ENCODE results near the gene BMPR2.
"Not testable (repeated sequence)": the region's sequence is repeated elsewhere in the genome, so short reads cannot be mapped to it uniquely, and the experiment has no call there.

Gene BMPR2

DNA sequence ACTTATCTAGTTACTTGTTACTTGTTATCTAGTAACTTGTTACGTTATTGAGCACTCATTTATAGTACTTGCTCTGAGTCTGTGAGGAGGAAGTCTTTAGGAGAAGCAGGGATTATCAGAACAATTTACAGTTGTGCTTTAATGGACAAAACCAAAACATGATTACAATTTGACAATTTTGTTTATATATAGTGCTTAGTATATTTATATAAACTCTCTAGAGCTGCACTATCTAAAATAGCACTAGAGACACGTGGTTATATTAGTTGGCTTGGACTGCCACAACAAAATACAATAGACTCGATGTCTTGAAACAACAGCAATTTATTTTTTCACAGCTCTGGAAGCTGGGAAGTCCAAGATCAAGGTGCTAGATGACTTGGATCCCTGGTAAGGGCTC is 78.4 kb downstream of the BMPR2 start:
- no peak for DNase-seq

DNA sequence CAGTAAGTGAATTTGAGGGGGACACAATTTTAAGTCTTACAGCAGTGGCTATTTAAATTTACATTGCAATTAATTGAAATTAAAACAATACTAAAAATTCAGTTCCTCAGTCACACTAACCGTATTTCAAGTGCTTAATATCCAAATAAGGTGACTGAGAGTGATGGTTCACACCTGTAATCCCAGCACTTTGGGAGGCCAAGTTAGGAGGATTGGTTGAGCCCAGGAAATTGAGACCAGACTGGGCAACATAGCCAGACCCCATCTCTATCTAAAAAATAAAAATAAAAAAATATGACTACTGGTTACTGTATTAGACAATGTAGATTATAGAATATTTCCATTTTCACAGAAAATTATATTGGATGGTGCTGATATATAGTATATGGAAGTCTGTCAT is 79.0 kb downstream of the BMPR2 start:
- DNase-seq: no peak

DNA sequence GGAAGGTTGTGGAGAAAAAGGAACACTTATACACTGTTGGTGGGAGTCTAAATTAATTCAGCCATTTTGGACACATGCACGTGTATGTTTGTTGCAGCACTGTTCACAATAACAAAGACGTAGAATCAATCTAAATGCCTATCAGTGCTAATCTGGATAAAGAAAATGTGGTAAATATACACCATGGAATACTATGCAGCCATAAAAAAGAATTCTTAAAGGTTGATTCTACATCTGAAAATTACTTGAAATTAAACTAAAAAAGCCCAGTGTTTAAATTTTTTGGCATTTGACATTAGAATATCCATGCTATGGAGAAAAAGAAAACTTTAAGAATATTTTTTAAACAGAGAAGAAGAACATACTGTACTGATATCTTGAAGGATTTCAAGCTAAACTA is 84.0 kb downstream of the BMPR2 start:
- no peak for DNase-seq

DNA sequence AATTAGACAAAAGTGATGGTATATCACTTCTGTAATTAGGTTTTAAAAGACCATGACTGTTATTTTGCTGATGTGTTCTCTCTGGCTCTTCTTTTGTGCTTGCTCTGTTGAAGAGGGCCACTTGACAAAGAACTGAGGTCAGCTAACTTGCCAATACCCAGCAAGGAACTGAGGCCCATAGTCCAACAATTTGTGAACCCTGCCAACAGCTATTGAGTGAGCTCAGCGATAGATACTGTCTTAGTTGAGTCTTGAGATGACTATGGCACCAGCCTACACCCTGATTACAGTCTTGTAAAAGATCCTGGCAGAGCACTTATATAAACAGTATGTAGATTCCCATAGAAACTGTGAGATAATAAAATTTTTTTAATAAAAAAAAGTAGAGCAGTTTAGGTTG is 103.0 kb downstream of the BMPR2 start:
- no peak for DNase-seq

DNA sequence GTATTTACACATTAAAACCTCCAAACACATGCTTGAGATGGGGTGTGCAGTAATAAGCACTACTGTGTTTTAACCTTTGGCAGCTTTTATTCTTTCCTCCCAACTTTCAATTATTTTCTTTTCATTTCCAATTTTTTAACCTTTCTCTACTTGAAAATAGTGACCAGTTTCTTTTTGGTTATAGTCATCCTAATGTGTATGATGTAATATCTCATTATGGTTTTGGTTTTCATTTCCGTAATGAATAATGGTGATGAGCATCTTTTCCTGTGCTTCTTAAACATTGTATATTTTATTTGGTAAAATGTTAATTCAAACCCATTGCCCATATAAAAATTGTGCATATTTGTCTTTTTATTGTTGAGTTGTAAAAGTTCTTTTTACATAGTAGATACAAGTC is 103.5 kb downstream of the BMPR2 start:
- DNase-seq: no peak

DNA sequence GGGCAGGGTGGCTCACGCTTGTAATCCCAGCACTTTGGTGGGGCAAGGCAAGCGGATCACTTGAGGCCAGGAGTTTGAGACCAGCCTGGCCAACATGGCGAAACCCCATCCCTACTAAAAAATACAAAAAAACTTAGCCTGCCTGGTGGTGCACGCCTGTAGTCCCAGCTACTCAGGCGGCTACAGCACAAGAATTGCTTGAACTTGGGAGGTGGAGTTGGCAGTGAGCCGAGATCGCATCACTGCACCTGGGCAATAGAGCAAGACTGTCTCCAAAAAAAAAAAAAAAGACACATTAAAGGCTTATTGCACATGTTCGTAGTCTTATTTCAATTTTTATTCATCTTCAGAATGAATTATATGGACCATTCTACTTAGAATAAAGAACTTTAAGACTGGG is 110.2 kb downstream of the BMPR2 start:
- no peak for DNase-seq

DNA sequence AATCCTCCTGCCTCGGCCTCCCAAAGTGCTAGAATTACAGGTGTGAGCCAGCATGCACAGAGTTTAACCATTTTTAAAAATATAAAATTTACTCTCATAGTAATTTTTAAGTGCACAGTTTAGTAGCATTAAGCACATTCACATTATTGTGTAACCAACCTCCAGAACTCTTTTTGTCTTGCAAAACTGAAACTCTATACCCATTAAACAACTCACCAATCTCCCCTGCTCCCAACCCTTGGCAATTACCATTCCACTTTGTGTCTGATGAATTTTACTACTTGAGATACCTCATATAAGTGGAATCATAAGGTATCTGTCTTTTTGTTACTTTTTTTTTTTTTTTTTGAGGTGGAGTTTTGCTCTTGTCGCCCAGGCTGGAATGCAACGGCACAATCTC is 112.5 kb downstream of the BMPR2 start:
- no peak for DNase-seq

DNA sequence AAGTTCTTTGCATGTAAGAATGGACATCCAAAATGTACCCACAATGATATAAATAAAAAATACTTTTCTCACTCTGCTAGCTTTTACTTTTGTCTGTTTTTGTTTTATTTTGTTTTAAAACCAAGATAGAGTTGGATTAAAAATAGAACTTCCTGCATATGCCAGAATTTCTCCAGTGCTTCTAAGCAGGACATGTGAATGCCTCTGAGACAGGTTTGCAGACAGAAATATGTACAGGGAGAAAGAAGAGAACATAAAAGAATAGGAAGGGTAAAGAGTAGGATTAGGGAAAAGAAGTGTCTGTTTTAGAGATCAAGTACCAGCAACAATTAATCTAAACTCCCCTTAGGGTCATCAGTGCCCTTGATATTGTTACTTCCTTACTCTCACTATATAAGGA is 114.4 kb downstream of the BMPR2 start:
- DNase-seq: no peak

DNA sequence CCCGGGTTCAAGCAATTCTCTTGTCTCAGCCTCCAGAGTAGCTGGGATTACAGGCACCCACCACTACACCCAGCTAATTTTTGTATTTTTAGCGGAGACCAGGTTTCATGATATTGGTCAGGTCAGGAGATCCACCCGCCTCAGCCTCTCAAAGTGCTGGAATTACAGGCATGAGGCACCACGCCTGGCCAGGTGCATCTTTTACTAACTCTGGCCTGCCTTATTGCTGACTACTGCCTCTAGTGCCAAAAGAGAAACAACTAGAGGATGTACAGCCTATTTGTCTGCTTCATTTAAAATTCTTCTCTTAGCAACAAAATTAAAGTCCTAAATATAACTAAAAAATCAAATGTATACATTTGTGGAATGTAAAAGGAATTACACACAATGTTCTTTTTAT is 115.4 kb downstream of the BMPR2 start:
- DNase-seq: no peak

DNA sequence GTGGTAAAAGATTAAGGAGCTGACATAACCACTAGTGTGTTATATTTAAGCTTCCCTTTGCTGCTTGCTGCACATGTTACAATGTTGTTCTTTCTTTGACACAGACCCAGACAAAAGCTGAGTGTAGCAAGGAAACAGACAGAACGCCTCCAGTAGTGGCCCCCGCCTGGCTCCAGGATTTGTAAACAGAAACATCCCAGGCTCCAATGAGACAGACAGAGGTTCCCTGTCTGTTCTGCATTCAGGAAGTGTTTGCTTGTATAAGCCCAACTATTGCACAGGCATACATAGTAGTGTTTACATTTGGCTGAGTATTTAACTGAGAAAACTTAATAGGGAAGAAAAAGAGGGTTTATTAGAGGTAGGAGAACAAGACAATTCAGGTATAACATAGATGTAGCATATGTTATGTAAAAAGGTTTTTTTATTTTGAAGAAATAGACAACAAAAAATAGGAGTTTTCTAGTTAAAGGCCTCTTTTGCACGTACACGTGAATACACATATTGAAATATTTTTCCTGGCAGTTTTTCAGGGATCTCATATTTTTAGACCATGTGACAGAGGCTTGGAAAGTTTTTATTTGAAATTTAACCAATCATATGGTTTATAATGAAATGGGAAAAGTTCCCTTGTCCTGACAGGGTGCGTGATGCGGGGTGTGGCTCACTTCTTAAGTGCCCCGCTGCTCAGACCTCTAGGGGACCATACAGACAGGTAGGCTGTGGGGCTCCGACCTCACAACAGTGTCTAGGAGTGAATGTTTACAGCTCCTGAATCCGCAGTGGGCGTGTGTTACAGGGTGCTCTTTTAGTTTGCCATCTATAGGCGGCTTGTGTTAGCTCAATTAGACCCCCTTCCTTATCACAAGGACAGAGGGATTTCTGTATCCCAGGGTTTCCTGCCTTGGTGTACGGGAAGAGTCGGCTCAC is 118.4 kb downstream of the BMPR2 start:
- DNase-seq: no peak

DNA sequence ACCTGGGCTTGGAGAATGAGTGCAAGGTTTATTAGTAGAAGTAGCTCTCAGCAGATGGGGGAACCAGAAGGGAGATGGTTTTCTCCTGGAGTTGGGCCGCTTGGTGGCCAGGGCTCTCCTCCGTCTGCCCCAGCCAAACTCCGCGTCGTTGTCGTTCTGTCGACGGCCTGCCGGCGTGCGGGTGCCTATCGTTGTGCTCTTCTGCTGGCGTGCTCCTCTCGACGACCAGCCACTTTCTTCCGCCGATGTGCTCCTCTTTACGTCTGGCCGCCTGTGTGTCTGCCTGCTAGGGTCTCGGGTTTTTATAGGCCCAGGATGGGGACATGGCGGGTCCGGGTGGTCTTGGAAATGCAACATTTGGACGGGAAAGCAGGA is 119.1 kb downstream of the BMPR2 start:
- DNase-seq: no peak

DNA sequence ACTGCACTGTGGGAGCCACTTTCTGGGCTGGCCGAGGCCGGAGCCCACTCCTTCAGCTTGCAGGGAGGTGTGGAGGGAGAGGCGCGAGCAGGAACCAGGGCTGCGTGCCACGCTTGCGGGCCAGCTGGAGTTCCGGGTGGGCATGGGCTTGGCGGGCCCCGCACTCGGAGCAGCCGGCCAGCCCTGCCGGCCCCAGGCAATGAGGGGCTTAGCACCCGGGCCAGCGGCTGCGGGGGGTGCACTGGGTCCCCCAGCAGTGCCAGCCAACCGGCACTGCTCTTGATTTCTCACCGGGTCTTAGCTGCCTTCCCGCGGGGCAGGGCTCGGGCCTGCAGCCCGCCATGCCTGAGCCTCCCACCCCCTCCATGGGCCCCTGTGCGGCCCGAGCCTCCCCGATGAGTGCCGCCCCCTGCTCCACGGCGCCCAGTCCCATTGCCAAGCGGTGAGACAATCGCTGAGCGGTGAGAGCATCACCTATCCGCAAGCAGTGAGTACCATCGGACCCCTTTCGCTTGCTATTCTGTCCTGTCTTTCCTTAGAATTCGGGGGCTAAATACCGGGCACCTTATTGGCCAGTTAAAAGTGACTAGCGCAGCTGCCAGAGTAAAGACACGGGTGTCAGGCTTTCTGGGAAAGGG is 120.8 kb downstream of the BMPR2 start:
- not testable (repeated sequence) for DNase-seq

DNA sequence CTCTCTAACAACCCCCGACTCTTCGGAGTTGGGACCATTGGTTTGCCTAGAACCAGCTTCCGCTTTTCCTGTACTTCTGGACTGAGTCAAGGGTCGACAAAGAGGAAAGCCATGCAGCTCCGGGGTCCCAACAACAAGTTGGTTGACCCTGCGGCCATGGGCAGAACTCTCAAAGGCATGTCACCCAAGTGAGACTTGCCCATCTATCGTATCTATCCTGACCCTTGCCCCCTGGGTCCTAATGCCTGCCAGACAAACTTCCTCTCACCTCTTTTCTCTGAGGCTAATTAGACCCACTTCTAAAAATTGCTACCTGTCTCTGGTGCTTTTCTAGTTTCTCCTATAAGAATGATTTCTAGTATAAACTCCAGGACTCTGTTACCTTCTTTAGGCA is 121.3 kb downstream of the BMPR2 start:
- not testable (repeated sequence) for DNase-seq

DNA sequence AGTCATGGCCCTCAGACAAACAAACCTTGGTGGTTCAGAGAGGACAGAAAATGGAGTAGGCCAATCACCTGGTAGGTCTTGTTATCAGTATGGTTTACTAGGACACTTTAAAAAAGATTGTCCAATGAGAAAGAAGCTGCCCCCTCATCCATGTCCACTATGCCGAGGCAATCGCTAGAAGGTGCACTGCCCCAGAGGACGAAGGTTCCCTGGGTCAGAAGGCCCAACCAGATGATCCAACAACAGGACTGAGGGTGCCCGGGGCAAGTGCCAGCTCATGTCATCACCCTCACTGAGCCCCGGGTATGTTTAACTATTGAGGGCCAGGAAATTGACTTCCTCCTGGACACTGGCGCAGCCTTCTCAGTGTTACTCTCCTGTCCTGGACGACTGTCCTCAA is 123.7 kb downstream of the BMPR2 start:
- DNase-seq: not testable (repeated sequence)

DNA sequence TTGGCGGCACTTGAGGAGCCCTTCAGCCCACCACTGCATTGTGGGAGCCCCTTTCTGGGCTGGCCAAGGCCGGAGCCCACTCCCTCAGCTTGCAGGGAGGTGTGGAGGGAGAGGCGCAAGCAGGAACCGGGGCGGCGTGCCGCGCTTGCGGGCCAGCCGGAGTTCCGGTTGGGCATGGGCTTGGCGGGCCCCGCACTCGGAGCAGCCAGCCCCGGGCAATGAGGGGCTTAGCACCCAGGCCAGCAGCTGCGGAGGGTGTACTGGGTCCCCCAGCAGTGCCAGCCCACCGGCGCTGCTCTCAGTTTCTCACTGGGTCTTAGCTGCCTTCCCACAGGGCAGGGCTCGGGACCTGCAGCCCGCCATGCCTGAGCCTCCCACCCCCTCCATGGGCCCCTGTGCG is 127.1 kb downstream of the BMPR2 start:
- DNase-seq: not testable (repeated sequence)

DNA sequence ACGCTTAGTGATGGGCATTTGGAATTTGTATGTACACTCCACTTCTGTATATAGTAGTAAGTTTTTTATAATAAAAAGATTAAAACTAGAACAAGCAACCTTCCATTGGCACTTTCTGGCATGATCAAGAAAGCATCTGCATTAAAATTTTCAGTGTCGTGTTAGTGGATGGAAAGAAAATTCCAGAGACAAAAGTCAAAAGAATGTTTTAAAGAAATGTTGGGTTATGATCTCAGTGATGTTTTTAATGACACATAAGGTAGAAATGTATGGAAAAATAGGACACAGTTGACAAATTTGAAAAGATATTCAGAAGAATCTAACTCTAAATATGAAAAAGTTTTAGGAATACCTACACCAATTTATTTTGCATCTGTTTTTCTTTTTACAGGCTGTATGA is 132.6 kb downstream of the BMPR2 start:
- DNase-seq: no peak

DNA sequence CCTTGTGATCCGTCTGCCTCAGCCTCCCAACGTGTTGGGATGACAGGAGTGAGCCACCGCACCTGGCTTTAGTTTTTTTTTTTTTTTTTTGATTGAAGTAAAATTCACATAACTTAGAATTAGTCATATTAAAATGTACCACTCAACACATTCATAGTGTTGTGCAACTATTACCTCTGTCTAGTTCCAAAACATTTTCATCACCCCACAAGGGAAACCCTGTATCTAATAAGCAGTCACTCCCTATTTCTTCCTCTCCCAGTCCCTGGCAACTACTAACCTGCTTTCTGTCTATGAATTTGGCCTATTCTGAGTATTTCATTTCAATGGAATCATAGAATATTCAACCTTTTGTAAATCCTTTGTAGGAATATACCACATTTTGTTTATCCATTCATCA is 134.8 kb downstream of the BMPR2 start:
- no peak for DNase-seq

DNA sequence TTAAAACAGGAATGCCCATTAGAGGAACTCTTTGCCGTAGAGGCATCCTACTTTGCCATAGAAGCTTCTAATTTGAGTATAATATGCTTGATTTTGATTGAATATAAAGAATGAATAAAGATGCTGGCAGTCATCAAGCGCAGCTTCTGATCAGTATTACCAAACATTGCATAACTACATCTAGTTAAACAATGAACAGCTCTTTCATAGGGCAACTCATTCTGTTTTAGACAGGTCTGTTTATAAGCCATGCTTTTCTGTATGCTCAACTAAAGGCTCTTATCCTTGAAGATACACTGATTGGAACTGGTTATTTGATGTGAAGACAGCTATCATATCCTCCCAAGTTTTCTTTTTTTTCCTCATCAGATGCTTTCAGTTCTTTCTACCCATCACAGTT is 136.0 kb downstream of the BMPR2 start:
- DNase-seq: no peak

DNA sequence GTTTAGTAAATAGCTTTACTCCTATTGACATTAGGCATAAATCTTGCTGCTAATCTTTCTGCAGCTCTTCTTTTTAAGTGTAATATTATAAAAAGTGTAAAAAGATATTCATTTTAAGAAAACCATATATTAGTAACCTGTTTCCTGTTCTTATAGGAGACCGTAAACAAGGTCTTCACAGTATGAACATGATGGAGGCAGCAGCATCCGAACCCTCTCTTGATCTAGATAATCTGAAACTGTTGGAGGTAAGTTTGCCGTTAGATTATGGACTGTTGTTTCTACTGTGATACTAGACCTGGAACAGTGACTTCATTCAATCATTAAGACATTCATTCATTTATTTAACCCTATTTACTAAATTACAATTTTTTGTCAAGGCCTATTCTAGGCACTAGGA is 138.6 kb downstream of the BMPR2 start:
- no peak for DNase-seq

DNA sequence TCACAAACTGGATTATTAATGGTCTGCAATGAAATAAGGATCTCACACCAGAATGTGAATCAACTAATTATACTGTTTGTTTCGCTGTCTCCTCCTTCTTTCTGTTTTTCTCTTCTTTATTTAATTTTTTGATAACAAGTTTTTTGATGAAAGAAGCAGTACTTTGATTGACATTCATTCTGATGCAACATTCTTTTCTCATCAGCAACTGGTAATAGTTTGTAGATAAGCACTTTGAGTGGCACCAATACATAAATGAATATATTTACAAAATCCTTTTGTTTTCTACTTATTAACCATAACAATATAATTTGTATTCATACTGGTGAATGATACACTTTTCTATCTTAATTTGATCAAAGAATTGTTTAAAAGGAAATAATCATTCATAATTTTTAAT is 143.3 kb downstream of the BMPR2 start:
- no peak for DNase-seq

DNA sequence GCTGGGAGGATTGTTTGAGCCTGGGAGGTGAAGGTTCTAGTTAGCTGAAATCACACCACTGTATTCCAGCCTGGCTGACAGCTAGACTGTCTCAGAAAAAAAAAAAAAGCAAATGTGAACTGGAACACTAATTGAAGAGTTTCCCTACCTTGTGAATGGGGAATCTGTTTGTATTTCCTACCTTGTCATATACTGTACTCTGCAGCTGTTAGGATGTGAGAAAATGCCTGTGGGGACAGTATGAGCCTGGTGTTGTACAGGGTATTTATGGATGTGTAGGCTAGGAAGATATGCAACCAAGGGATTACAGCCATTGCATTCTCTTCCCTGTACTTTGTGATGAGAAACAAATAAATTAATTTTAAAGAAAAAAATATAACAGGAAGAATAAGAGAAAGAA is 145.3 kb downstream of the BMPR2 start:
- DNase-seq: no peak

DNA sequence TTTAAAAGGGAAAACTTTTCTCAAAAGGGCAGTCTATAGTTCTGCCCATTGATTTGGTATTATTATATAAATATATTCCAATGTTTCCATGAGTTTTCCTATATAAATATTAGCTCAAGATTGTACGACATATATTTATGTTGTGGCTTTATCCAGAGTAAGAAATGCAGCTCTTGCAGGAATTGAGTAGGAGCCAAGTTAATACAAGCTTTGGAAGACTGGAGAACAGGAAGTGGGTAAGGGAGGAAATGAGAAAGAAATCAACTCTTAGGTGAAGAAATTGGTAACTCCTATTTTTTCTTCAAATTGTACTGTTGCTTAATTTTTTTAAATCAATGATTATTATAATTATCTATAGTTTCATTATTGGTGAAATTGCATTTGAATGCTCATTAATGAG is 153.3 kb downstream of the BMPR2 start:
- DNase-seq: no peak

DNA sequence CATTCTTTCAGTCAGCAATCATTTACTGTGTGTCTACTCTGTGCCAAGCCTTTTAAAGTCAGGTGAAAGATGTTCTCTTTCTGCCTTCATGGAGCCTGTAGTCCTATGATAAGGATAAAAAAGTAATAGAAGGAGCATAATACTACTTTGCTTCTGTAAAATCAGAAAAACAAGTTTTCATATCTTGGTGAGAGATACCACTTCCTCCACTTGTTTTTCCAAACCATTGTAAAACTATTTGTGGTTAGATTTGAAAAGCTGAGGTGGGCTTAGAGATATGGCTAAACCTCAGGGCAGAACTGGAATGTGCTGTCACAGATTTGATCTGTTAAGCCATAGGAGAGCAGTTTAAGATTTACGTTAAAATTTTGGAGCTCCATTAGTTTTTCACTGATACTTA is 153.9 kb downstream of the BMPR2 start:
- no peak for DNase-seq

DNA sequence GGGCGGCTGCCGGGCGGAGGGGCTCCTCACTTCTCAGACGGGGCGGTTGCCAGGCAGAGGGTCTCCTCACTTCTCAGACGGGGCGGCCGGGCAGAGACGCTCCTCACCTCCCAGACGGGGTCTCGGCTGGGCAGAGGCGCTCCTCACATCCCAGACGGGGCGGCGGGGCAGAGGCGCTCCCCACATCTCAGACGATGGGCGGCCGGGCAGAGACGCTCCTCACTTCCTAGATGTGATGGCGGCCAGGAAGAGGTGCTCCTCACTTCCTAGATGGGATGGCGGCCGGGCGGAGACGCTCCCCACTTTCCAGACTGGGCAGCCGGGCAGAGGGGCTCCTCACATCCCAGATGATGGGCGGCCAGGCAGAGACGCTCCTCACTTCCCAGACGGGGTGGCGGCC is 159.2 kb downstream of the BMPR2 start:
- DNase-seq: not testable (repeated sequence)

DNA sequence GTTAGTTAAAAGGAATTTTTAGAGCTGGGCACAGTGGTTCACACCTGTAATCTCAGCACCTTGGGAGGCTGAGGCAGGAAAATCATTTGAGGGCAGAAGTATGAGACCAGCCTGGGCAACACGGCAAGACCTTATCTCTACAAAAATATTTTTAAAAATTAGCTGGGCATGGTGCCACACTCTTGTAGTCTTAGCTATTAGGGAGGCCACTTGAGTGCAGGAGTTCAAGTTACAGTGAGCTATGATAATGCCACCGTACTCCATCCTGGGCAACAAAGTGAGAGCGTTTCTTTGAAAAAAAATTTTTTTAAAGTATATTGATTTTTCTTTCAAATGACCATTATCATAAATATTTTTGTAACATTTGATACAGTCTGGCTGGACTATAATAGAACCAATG is 165.0 kb downstream of the BMPR2 start:
- DNase-seq: no peak
